PC-3 (cell line): Measurements from ENCODE around the gene RHBDD1. TPM values are rescaled to one million over a fixed set of nuclear protein-coding genes. Genes with fewer than 3 reads are reported as not detected.

Experiments
- ATAC-seq: fragments of 200-7000 bp; cut with Tn5 transposase; 2 replicates; pipeline ENCODE4 v1.9.1; 2020; ENCODE audit warnings: mild to moderate bottlenecking, moderate library complexity
- BruUV-seq: library from RNA; stranded (reverse); fragments of 400-500 nt; replicated peaks from 2 replicates; lab custom pipeline; 2021; lab: Mats Ljungman, UMichigan
- CTCF ChIA-PET: fragments of 300-600 bp; sonication (Branson Sonifier 250); formaldehyde crosslinking; loops from one replicate; lab custom pipeline; 2022; ENCODE audit warnings: antibody characterized with exemption; lab: Charles Lee
- POLR2A ChIA-PET: fragments of 300-600 bp; sonication (Branson Sonifier 250); formaldehyde crosslinking; loops from one replicate; lab custom pipeline; 2022; ENCODE audit warnings: antibody characterized with exemption; ENCODE audit not compliant: unreplicated experiment; lab: Charles Lee
- DNase-seq: peaks from one replicate; pipeline ENCODE4 v3.0.0-alpha.2; 2015
- H2AFZ ChIP-seq: fragments of 300-600 bp; sonication (generic); 2 replicates; pipeline ENCODE4 v1.6.0; 2016; ENCODE audit warnings: antibody characterized with exemption, low read length
- H3F3A ChIP-seq: fragments of 300-600 bp; sonication (generic); one replicate; pipeline ENCODE4 v1.6.0; 2017; ENCODE audit warnings: antibody characterized with exemption, low read length, control low read depth, mild to moderate bottlenecking; ENCODE audit not compliant: unreplicated experiment
- H3K27ac ChIP-seq: fragments of 300-600 bp; sonication (generic); 2 replicates; pipeline ENCODE4 v1.5.1; 2016; ENCODE audit warnings: mild to moderate bottlenecking, low read length
- H3K27me3 ChIP-seq: fragments of 300-600 bp; sonication (generic); 2 replicates; pipeline ENCODE4 v1.6.1; 2016; ENCODE audit warnings: low read length, mixed read lengths
- H3K36me3 ChIP-seq: fragments of 300-600 bp; sonication (generic); 2 replicates; pipeline ENCODE4 v1.6.1; 2016; ENCODE audit warnings: low read depth, mixed run types, low read length, mixed read lengths
- H3K4me1 ChIP-seq: fragments of 300-600 bp; sonication (generic); 2 replicates; pipeline ENCODE4 v1.5.1; 2016; ENCODE audit warnings: low read length; ENCODE audit not compliant: insufficient read depth
- H3K4me2 ChIP-seq: fragments of 300-600 bp; sonication (generic); 2 replicates; pipeline ENCODE4 v1.6.0; 2016; ENCODE audit warnings: low read length
- H3K4me3 ChIP-seq: fragments of 300-600 bp; sonication (generic); 2 replicates; pipeline ENCODE4 v1.5.1; 2016; ENCODE audit warnings: mild to moderate bottlenecking, low read length, mixed read lengths
- H3K79me2 ChIP-seq: fragments of 300-600 bp; sonication (generic); 2 replicates; pipeline ENCODE4 v1.6.1; 2017; ENCODE audit warnings: low read length, mixed read lengths
- H3K9ac ChIP-seq: fragments of 300-600 bp; sonication (generic); 2 replicates; pipeline ENCODE4 v1.6.0; 2016; ENCODE audit warnings: mild to moderate bottlenecking, low read length
- H3K9me2 ChIP-seq: fragments of 300-600 bp; sonication (generic); replicated peaks from 2 replicates; pipeline ENCODE4 v1.6.1; 2016; ENCODE audit warnings: mixed run types, low read length, mixed read lengths
- H3K9me3 ChIP-seq: fragments of 300-600 bp; sonication (generic); 2 replicates; pipeline ENCODE4 v1.6.1; 2016; ENCODE audit warnings: low read length, mixed read lengths
- H4K20me1 ChIP-seq: fragments of 300-600 bp; sonication (generic); 2 replicates; pipeline ENCODE4 v1.6.1; 2016; ENCODE audit warnings: low read length, mixed read lengths
- CTCF ChIP-seq: fragments of 300-600 bp; sonication (generic); conservative IDR thresholded peaks from 2 replicates; pipeline ENCODE4 v1.5.1; 2017; ENCODE audit warnings: antibody characterized with exemption, low read depth, mild to moderate bottlenecking, low read length
- EZH2 ChIP-seq: fragments of 300-600 bp; sonication (generic); IDR thresholded peaks from one replicate; pipeline ENCODE4 v1.6.1; 2017; ENCODE audit warnings: antibody characterized with exemption, mild to moderate bottlenecking, low read length; ENCODE audit not compliant: unreplicated experiment
- EZH2phosphoT487 ChIP-seq: fragments of 300-600 bp; sonication (generic); IDR thresholded peaks from 2 replicates; pipeline ENCODE4 v1.6.1; 2018; ENCODE audit warnings: mild to moderate bottlenecking, antibody characterized with exemption, low read length, borderline replicate concordance
- intact Hi-C: fragments of 100-400 bp; cut with micrococcal nuclease; formaldehyde crosslinking; loops from 2 replicates; pipeline ENCODE4 v1.9.0; 2023
- total RNA-seq: library from RNA; depleted of rRNA; stranded (reverse); fragments of >200 nt; gene quantifications from 2 replicates; pipeline ENCODE4 v1.2.3, GENCODE V29; 2014

The RHBDD1 gene
- total RNA-seq, 1 experiment from 2014 or later, result 9.1 TPM

DNA sequence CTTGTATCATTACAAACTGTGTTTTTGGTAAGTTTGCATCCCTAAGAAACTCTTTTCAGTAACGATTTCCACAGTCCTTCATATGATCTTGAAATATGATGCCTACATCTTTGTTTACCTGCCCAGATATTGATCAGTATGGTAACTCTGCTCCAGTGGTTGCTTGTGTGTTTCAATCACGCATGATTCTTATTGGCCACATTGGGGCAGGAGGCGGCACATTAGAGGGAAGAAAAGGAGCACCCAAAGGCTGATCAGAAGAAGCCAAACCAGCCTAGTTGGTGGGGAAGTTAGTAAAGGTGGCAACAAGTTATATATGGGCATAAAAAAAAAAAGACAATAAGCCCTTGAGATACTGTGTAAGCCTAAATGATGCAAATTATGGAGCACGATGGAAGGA, 158.9 kb downstream of the RHBDD1 start:
- no peaks in the 10 kb centered on the region for H3K36me3 ChIP-seq
- POLR2A ChIA-PET, result no interaction called here
- H3K27ac ChIP-seq, result peak overlapping the region; percentile 84
- H4K20me1 ChIP-seq, result no peaks in the 10 kb centered on the region
- no peaks in the 10 kb centered on the region for H3K9me3 ChIP-seq
- TF ChIP-seq EZH2phosphoT487 (no peak), CTCF (no peak), EZH2 (no peak)
- no peaks in the 10 kb centered on the region for H3F3A ChIP-seq
- H3K9me2 ChIP-seq, result no peaks in the 10 kb centered on the region
- H3K4me3 ChIP-seq, result peak overlapping the region; percentile 57; the same call in 1 of the 2 replicates
- DNase-seq (no peak), ATAC-seq (no peak)
- CTCF ChIA-PET, result no interaction called here
- H3K9ac ChIP-seq, result no peak overlapping the region
- H3K79me2 ChIP-seq, result no peaks in the 10 kb centered on the region
- peaks cover 25% of the 10 kb centered on the region for H3K4me1 ChIP-seq
- BruUV-seq, result no TSS peak
- H3K4me2 ChIP-seq, result peak overlapping the region; percentile 83
- intact Hi-C loops, result no loop called here
- no peaks in the 10 kb centered on the region for H3K27me3 ChIP-seq
- no peak overlapping the region for H2AFZ ChIP-seq

GRCh38 chr2:226995625-226996041, 159.8 kb downstream of the RHBDD1 start:
- BruUV-seq, result no TSS peak
- ChIA-PET POLR2A (no interaction called here), CTCF (no interaction called here)
- H3K79me2 ChIP-seq, result no peaks in the 10 kb centered on the region
- no peaks in the 10 kb centered on the region for H3K27me3 ChIP-seq
- peak overlapping the region; percentile 52 for H2AFZ ChIP-seq
- peak overlapping the region; percentile 57 for H3K4me3 ChIP-seq
- H3K27ac ChIP-seq, result peak overlapping the region; percentile 84
- H3K9ac ChIP-seq, result peak overlapping the region; percentile 35
- peaks cover 25% of the 10 kb centered on the region for H3K4me1 ChIP-seq
- H3F3A ChIP-seq, result no peaks in the 10 kb centered on the region
- ATAC-seq (peak; percentile 95), DNase-seq (peak; percentile 97)
- H3K9me3 ChIP-seq, result no peaks in the 10 kb centered on the region
- TF ChIP-seq EZH2phosphoT487 (peak; percentile 65; the same call in 1 of the 2 replicates), EZH2 (no peak), CTCF (no peak)
- intact Hi-C loops, result no loop called here
- no peaks in the 10 kb centered on the region for H3K36me3 ChIP-seq
- H3K9me2 ChIP-seq, result no peaks in the 10 kb centered on the region
- H4K20me1 ChIP-seq, result no peaks in the 10 kb centered on the region
- H3K4me2 ChIP-seq, result peak overlapping the region; percentile 83

DNA sequence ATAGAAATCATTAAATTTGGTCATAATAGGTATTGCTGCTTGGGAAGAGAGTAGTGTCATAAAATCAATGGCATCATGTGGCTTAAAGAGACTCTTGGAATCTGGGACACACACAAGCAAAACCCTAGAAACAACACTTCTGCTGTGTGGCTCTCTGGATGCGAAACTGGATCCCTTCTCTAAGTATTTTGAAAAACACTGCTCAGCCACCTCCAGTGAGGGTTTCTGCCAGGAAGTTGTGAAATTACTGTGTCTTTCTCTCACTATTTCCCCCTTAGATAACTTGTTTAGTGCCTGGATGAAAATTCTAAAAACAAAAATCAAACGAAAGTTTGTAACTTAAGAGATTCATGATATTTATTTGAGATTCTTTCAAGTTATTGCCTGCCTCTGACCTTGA, 163.8 kb downstream of the RHBDD1 start:
- ATAC-seq (no peak), DNase-seq (no peak)
- Histone ChIP-seq H3K79me2 (no peaks in the 10 kb centered on the region), H3K27ac (no peak overlapping the region), H3K27me3 (no peaks in the 10 kb centered on the region), H3K4me2 (no peak overlapping the region), H3K4me1 (peaks cover 18% of the 10 kb centered on the region), H4K20me1 (no peaks in the 10 kb centered on the region), H3K36me3 (no peaks in the 10 kb centered on the region), H3K9me3 (no peaks in the 10 kb centered on the region), H3K9ac (no peak overlapping the region), H3K4me3 (no peak overlapping the region), H3F3A (no peaks in the 10 kb centered on the region), H2AFZ (no peak overlapping the region), H3K9me2 (no peaks in the 10 kb centered on the region)
- no peak for TF ChIP-seq CTCF
- TF ChIP-seq EZH2, result no peak
- intact Hi-C loops, result no loop called here
- CTCF ChIA-PET, result no interaction called here
- POLR2A ChIA-PET, result no interaction called here
- no TSS peak for BruUV-seq
